GM12892 (cell line): ENCODE measurements around the gene CRP.

Source experiments
- POLR2AphosphoS5 ChIP-seq: IDR thresholded peaks from 2 replicates; pipeline ENCODE4 v1.6.1; 2011; ENCODE audit warnings: low read depth, low read length, control low read depth
- TAF1 ChIP-seq: IDR thresholded peaks from 2 replicates; pipeline ENCODE4 v1.6.1; 2011; ENCODE audit warnings: low read depth, mild to moderate bottlenecking, control low read depth, low read length, borderline replicate concordance

GRCh38 chr1:159699246-159699645, 15.1 kb downstream of the CRP start:
- TF ChIP-seq TAF1 (no peak), POLR2AphosphoS5 (no peak)
